Measurements from ENCODE around the gene AACS. TPM values are rescaled to one million over a fixed set of nuclear protein-coding genes. Genes with fewer than 3 reads are reported as not detected.

The AACS gene
- total RNA-seq, 1 donor from 2014 or later = 38.8 TPM

- Mint-ChIP-seq H3K36me3 (ENCODE audit: insufficient read depth) (no peaks in the 10 kb centered on the region), H3K27ac (no peak overlapping the region), H3K27me3 (peaks cover 30% of the 10 kb centered on the region), H3K4me1 (ENCODE audit: low read depth) (no peaks in the 10 kb centered on the region), H3K4me3 (ENCODE audit: low read depth) (no peak overlapping the region), H3K9me3 (ENCODE audit: low read depth) (no peaks in the 10 kb centered on the region)
- no peak for DNase-seq (ENCODE audit: low spot score, unreplicated experiment)
- no peak for TF ChIP-seq CTCF (IDR thresholded peaks at IDR 0.05; ENCODE audit: unreplicated experiment)
Observed at GRCh38 chr12:125172231-125172850, 107.1 kb downstream of the AACS start.

GRCh38 chr12:125175576-125175975 lies 110.3 kb downstream of the AACS start:
- H3K4me3 Mint-ChIP-seq (ENCODE audit: low read depth) = no peak overlapping the region
- no peak for TF ChIP-seq CTCF (IDR thresholded peaks at IDR 0.05; ENCODE audit: unreplicated experiment)
- no peaks in the 10 kb centered on the region for H3K4me1 Mint-ChIP-seq (ENCODE audit: low read depth)
- H3K36me3 Mint-ChIP-seq (ENCODE audit: insufficient read depth) = no peaks in the 10 kb centered on the region
- no peak for DNase-seq (ENCODE audit: low spot score, unreplicated experiment)
- H3K9me3 Mint-ChIP-seq (ENCODE audit: low read depth) = no peaks in the 10 kb centered on the region
- peaks cover 33% of the 10 kb centered on the region for H3K27me3 Mint-ChIP-seq
- no peak overlapping the region for H3K27ac Mint-ChIP-seq

- DNase-seq (ENCODE audit: low spot score, unreplicated experiment) = no peak
- H3K9me3 Mint-ChIP-seq (ENCODE audit: low read depth) = no peaks in the 10 kb centered on the region
- no peak overlapping the region for H3K4me3 Mint-ChIP-seq (ENCODE audit: low read depth)
- no peak overlapping the region for H3K27ac Mint-ChIP-seq
- no peaks in the 10 kb centered on the region for H3K4me1 Mint-ChIP-seq (ENCODE audit: low read depth)
- no peaks in the 10 kb centered on the region for H3K36me3 Mint-ChIP-seq (ENCODE audit: insufficient read depth)
- H3K27me3 Mint-ChIP-seq = peaks cover 54% of the 10 kb centered on the region
- TF ChIP-seq CTCF (IDR thresholded peaks at IDR 0.05; ENCODE audit: unreplicated experiment) = no peak
Observed at GRCh38 chr12:125178222-125178621, 113.0 kb downstream of the AACS start.

GRCh38 chr12:125180144-125180543 lies 114.9 kb downstream of the AACS start:
- DNase-seq (ENCODE audit: low spot score, unreplicated experiment) = no peak
- H3K4me1 Mint-ChIP-seq (ENCODE audit: low read depth) = no peaks in the 10 kb centered on the region
- peaks cover 67% of the 10 kb centered on the region for H3K27me3 Mint-ChIP-seq
- no peak overlapping the region for H3K27ac Mint-ChIP-seq
- no peaks in the 10 kb centered on the region for H3K9me3 Mint-ChIP-seq (ENCODE audit: low read depth)
- no peak for TF ChIP-seq CTCF (IDR thresholded peaks at IDR 0.05; ENCODE audit: unreplicated experiment)
- no peaks in the 10 kb centered on the region for H3K36me3 Mint-ChIP-seq (ENCODE audit: insufficient read depth)
- H3K4me3 Mint-ChIP-seq (ENCODE audit: low read depth) = no peak overlapping the region

GRCh38 chr12:125181107-125181506 lies 115.9 kb downstream of the AACS start:
- Mint-ChIP-seq H3K4me3 (ENCODE audit: low read depth) (no peak overlapping the region), H3K36me3 (ENCODE audit: insufficient read depth) (no peaks in the 10 kb centered on the region), H3K4me1 (ENCODE audit: low read depth) (no peaks in the 10 kb centered on the region), H3K27ac (no peak overlapping the region), H3K27me3 (peaks cover 68% of the 10 kb centered on the region), H3K9me3 (ENCODE audit: low read depth) (no peaks in the 10 kb centered on the region)
- DNase-seq (ENCODE audit: low spot score, unreplicated experiment) = no peak
- TF ChIP-seq CTCF (IDR thresholded peaks at IDR 0.05; ENCODE audit: unreplicated experiment) = no peak

Data from progenitor cell of endocrine pancreas (in vitro differentiated cells).